ENCODE results near the gene ACSL5.
"Not testable (repeated sequence)": the region's sequence is repeated elsewhere in the genome, so short reads cannot be mapped to it uniquely, and the experiment has no call there.

ACSL5 gene

GRCh38 chr10:112366992-112367391, 6.9 kb upstream of the ACSL5 start:
- TF ChIP-seq CTCF (IDR thresholded peaks at IDR 0.05; ENCODE audit: control insufficient read depth, extremely low read depth, insufficient read depth): no peak
- no peak for DNase-seq (ENCODE audit: low read depth)
- no peak overlapping the region for H3K4me3 ChIP-seq (ENCODE audit: low read depth, low read length)

- DNase-seq (ENCODE audit: low read depth): no peak
Observed at GRCh38 chr10:112367516-112367915, 6.4 kb upstream of the ACSL5 start.

GRCh38 chr10:112369495-112370423, 4.2 kb upstream of the ACSL5 start:
- no peak for TF ChIP-seq CTCF (IDR thresholded peaks at IDR 0.05; ENCODE audit: control insufficient read depth, extremely low read depth, insufficient read depth)
- H3K4me3 ChIP-seq (ENCODE audit: low read depth, low read length): no peak overlapping the region
- no peak for DNase-seq (ENCODE audit: low read depth)

More at GRCh38 chr10:112367516-112367915, 6.4 kb upstream of the ACSL5 start:
- TF ChIP-seq CTCF (IDR thresholded peaks at IDR 0.05; ENCODE audit: control insufficient read depth, extremely low read depth, insufficient read depth): no peak
- H3K4me3 ChIP-seq (ENCODE audit: low read depth, low read length): no peak overlapping the region

GRCh38 chr10:112370424-112370819, 3.5 kb upstream of the ACSL5 start:
- TF ChIP-seq CTCF (IDR thresholded peaks at IDR 0.05; ENCODE audit: control insufficient read depth, extremely low read depth, insufficient read depth): no peak
- no peak overlapping the region for H3K4me3 ChIP-seq (ENCODE audit: low read depth, low read length)
- DNase-seq (ENCODE audit: low read depth): no peak

- not testable (repeated sequence) for DNase-seq (ENCODE audit: low read depth); H3K4me3 ChIP-seq (ENCODE audit: low read depth, low read length)
Observed at GRCh38 chr10:112371326-112371725, 2.6 kb upstream of the ACSL5 start.

- H3K4me3 ChIP-seq (ENCODE audit: low read depth, low read length): not testable (repeated sequence)
Observed at GRCh38 chr10:112372182-112372810, 1.6 kb upstream of the ACSL5 start.

GRCh38 chr10:112374724-112375541, 1.0 kb downstream of the ACSL5 start:
- TF ChIP-seq CTCF (IDR thresholded peaks at IDR 0.05; ENCODE audit: control insufficient read depth, extremely low read depth, insufficient read depth): no peak
- H3K4me3 ChIP-seq (ENCODE audit: low read depth, low read length): no peak overlapping the region
- DNase-seq (ENCODE audit: low read depth): no peak

More at GRCh38 chr10:112372182-112372810, 1.6 kb upstream of the ACSL5 start:
- DNase-seq (ENCODE audit: low read depth): not testable (repeated sequence)

All from LNCaP clone FGC (cell line).